Measurements from ENCODE around the gene CTSO.

Gene CTSO

GRCh38 chr4:155931634-155932033 lies 22.0 kb downstream of the CTSO start:
- no peaks in the 10 kb centered on the region for H3K79me2 ChIP-seq (ENCODE audit: insufficient read depth, low read length)
- no peaks in the 10 kb centered on the region for H4K20me1 ChIP-seq (ENCODE audit: low read depth, low read length)
- no peak overlapping the region for H3K4me2 ChIP-seq (ENCODE audit: low read depth, low read length, poor library complexity, severe bottlenecking)
- H3K36me3 ChIP-seq (ENCODE audit: low read length): no peaks in the 10 kb centered on the region
- no peaks in the 10 kb centered on the region; the same call in 1 of the 2 replicates for H3K9me3 ChIP-seq (ENCODE audit: insufficient read depth, low read length)
- no peak for TF ChIP-seq CTCF (IDR thresholded peaks at IDR 0.05; ENCODE audit: insufficient read depth, low read length, poor library complexity, severe bottlenecking)
- no peak for TF ChIP-seq EZH2phosphoT487 (conservative IDR thresholded peaks at IDR 0.05; ENCODE audit: low read length)
- H2AFZ ChIP-seq (ENCODE audit: low read depth, low read length, severe bottlenecking): no peak overlapping the region
- no peak overlapping the region for H3K9ac ChIP-seq (ENCODE audit: low read length)
- H3K27ac ChIP-seq (ENCODE audit: low read depth, low read length): no peak overlapping the region
- no peaks in the 10 kb centered on the region for H3F3A ChIP-seq (ENCODE audit: insufficient read depth)
- no peaks in the 10 kb centered on the region for H3K27me3 ChIP-seq (ENCODE audit: low read length)
- no peak overlapping the region for H3K4me3 ChIP-seq (ENCODE audit: insufficient read depth, low read length, poor library complexity, severe bottlenecking)
- no peaks in the 10 kb centered on the region for H3K9me2 ChIP-seq (replicated peaks; ENCODE audit: insufficient read depth, low read length)

DNA sequence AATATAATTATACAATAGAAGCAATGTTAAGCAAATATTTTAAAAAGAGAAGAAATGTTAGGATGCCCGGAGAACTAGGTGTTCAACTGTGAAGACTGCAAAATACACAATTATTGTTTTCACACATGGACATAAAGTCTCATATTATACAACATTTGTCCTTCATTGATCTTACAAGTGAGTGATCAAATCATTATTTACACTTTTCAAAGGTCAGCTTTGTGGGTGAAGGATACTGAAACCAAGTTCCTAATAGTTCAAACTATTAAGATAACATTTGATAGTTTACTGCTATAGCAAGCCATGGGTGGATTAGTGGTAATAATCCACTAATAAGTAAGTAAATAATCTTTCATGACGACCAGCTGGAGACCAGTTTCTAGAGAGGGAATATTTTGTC lies 23.3 kb downstream of the CTSO start:
- TF ChIP-seq CTCF (IDR thresholded peaks at IDR 0.05; ENCODE audit: insufficient read depth, low read length, poor library complexity, severe bottlenecking) (no peak), EZH2phosphoT487 (conservative IDR thresholded peaks at IDR 0.05; ENCODE audit: low read length) (no peak)

GRCh38 chr4:155929833-155930232 lies 23.8 kb downstream of the CTSO start:
- no peak for TF ChIP-seq CTCF (IDR thresholded peaks at IDR 0.05; ENCODE audit: insufficient read depth, low read length, poor library complexity, severe bottlenecking)
- no peak for TF ChIP-seq EZH2phosphoT487 (conservative IDR thresholded peaks at IDR 0.05; ENCODE audit: low read length)
- Histone ChIP-seq H3K36me3 (ENCODE audit: low read length) (no peaks in the 10 kb centered on the region), H3K9me3 (ENCODE audit: insufficient read depth, low read length) (no peaks in the 10 kb centered on the region; the same call in 1 of the 2 replicates)

More for the DNA sequence above, 23.3 kb downstream of the CTSO start:
- H3K79me2 ChIP-seq (ENCODE audit: insufficient read depth, low read length): no peaks in the 10 kb centered on the region
- H3K36me3 ChIP-seq (ENCODE audit: low read length): no peaks in the 10 kb centered on the region
- no peak overlapping the region for H3K9ac ChIP-seq (ENCODE audit: low read length)
- no peaks in the 10 kb centered on the region for H3F3A ChIP-seq (ENCODE audit: insufficient read depth)
- no peak overlapping the region for H3K27ac ChIP-seq (ENCODE audit: low read depth, low read length)
- no peaks in the 10 kb centered on the region for H3K9me2 ChIP-seq (replicated peaks; ENCODE audit: insufficient read depth, low read length)
- no peak overlapping the region for H3K4me3 ChIP-seq (ENCODE audit: insufficient read depth, low read length, poor library complexity, severe bottlenecking)
- no peaks in the 10 kb centered on the region for H4K20me1 ChIP-seq (ENCODE audit: low read depth, low read length)
- H3K4me2 ChIP-seq (ENCODE audit: low read depth, low read length, poor library complexity, severe bottlenecking): no peak overlapping the region
- H3K9me3 ChIP-seq (ENCODE audit: insufficient read depth, low read length): no peaks in the 10 kb centered on the region; the same call in 1 of the 2 replicates
- H3K27me3 ChIP-seq (ENCODE audit: low read length): no peaks in the 10 kb centered on the region
- no peak overlapping the region for H2AFZ ChIP-seq (ENCODE audit: low read depth, low read length, severe bottlenecking)

More at GRCh38 chr4:155929833-155930232, 23.8 kb downstream of the CTSO start:
- Histone ChIP-seq H3K79me2 (ENCODE audit: insufficient read depth, low read length) (no peaks in the 10 kb centered on the region), H3K9me2 (replicated peaks; ENCODE audit: insufficient read depth, low read length) (no peaks in the 10 kb centered on the region), H3K27ac (ENCODE audit: low read depth, low read length) (no peak overlapping the region), H3K4me2 (ENCODE audit: low read depth, low read length, poor library complexity, severe bottlenecking) (no peak overlapping the region), H2AFZ (ENCODE audit: low read depth, low read length, severe bottlenecking) (no peak overlapping the region), H3K9ac (ENCODE audit: low read length) (no peak overlapping the region), H3F3A (ENCODE audit: insufficient read depth) (no peaks in the 10 kb centered on the region), H4K20me1 (ENCODE audit: low read depth, low read length) (no peaks in the 10 kb centered on the region), H3K4me3 (ENCODE audit: insufficient read depth, low read length, poor library complexity, severe bottlenecking) (no peak overlapping the region), H3K27me3 (ENCODE audit: low read length) (no peaks in the 10 kb centered on the region)
